Subcutaneous abdominal adipose tissue (tissue), 5 donors: Measurements from ENCODE around the gene TMEM176B.

Source experiments
- H3K27ac ChIP-seq: one replicate; pipeline ENCODE4 v1.7.0; 2013; ENCODE audit warnings: low read depth, mild to moderate bottlenecking, inconsistent platforms, low read length, moderate library complexity
- H3K27me3 ChIP-seq, 5 donors: one replicate each; pipeline ENCODE4 v1.7.0; 2013; ENCODE audit warnings: low read length in 5 of 5, inconsistent platforms in 1 of 5; ENCODE audit not compliant: control insufficient read depth in 5 of 5, insufficient read depth in 4 of 5
- H3K36me3 ChIP-seq, 5 donors: one replicate each; pipeline ENCODE4 v1.7.0; 2013; ENCODE audit warnings: low read length in 5 of 5; ENCODE audit not compliant: control insufficient read depth in 5 of 5, insufficient read depth in 5 of 5
- H3K4me1 ChIP-seq, 5 donors: one replicate each; pipeline ENCODE4 v1.7.0; 2013; ENCODE audit warnings: low read length in 5 of 5, mild to moderate bottlenecking in 3 of 5, moderate library complexity in 1 of 5; ENCODE audit not compliant: control insufficient read depth in 5 of 5, insufficient read depth in 5 of 5
- H3K4me3 ChIP-seq, 5 donors: one replicate each; pipeline ENCODE4 v1.7.0; 2013; ENCODE audit warnings: low read length in 5 of 5, low read depth in 1 of 5
- H3K9ac ChIP-seq, 5 donors: one replicate each; pipeline ENCODE4 v1.7.0; 2013; ENCODE audit warnings: low read length in 5 of 5, mild to moderate bottlenecking in 4 of 5, moderate library complexity in 3 of 5
- H3K9me3 ChIP-seq, 5 donors: one replicate each; pipeline ENCODE4 v1.7.0; 2013; ENCODE audit warnings: low read length in 5 of 5; ENCODE audit not compliant: control insufficient read depth in 5 of 5
- donor health status: healthy.
- donor health status: healthy.
- donor health status: healthy.
- donor health status: healthy.
- donor health status: healthy.

The TMEM176B gene

GRCh38 chr7:150799741-150800580 lies at the start of gene TMEM176B:
TSS of gene TMEM176B (minus strand) at chr7:150800364. CDS start at chr7:150796569, 3,795 bp downstream.
- Histone ChIP-seq H3K27ac (no peak within 1 kb of the TSS), H3K4me1 (peaks cover 0 to 40% (median 20%) of the 10 kb centered on the region in 5 donors)

GRCh38 chr7:150849204-150849775 lies 49.1 kb upstream of the TMEM176B start:
- peaks cover 7 to 10% (median 7%) of the 10 kb centered on the region in 5 donors for H3K27me3 ChIP-seq
- H3K36me3 ChIP-seq: no peaks in the 10 kb centered on the region
- no peak overlapping the region for H3K4me3 ChIP-seq
- H3K4me1 ChIP-seq: peaks cover 0 to 20% (median 3%) of the 10 kb centered on the region in 5 donors
- H3K27ac ChIP-seq: no peak overlapping the region
- H3K9ac ChIP-seq: no peak overlapping the region
- H3K9me3 ChIP-seq: no peaks in the 10 kb centered on the region

More at GRCh38 chr7:150799741-150800580, at the start of gene TMEM176B:
- H3K27me3 ChIP-seq: peaks cover 7 to 34% (median 22%) of the 10 kb centered on the region in 5 donors
- H3K9me3 ChIP-seq: peaks cover 0 to under 1% (median 0%) of the 10 kb centered on the region in 5 donors
- H3K36me3 ChIP-seq: peaks cover 0 to 42% (median 10%) of the 10 kb centered on the region in 5 donors
- H3K4me3 ChIP-seq: peak within 1 kb of the TSS; percentile 52 to 76 (median 73)
- H3K9ac ChIP-seq: peak within 1 kb of the TSS in 3 of 5 donors; percentile 66 to 71 (median 69)

- Histone ChIP-seq H3K9ac (no peak overlapping the region), H3K4me3 (no peak overlapping the region), H3K27me3 (peaks cover 7 to 9% (median 7%) of the 10 kb centered on the region in 5 donors), H3K27ac (no peak overlapping the region), H3K4me1 (peaks cover 0 to 20% (median 3%) of the 10 kb centered on the region in 5 donors), H3K36me3 (no peaks in the 10 kb centered on the region), H3K9me3 (no peaks in the 10 kb centered on the region)
Measured at GRCh38 chr7:150848561-150849115, 48.5 kb upstream of the TMEM176B start.

- Histone ChIP-seq H3K9me3 (no peaks in the 10 kb centered on the region), H3K27ac (no peak overlapping the region), H3K4me3 (no peak overlapping the region), H3K4me1 (peaks cover 0 to 20% (median 3%) of the 10 kb centered on the region in 5 donors), H3K36me3 (no peaks in the 10 kb centered on the region), H3K27me3 (peaks cover 7 to 9% (median 7%) of the 10 kb centered on the region in 5 donors), H3K9ac (no peak overlapping the region)
Measured at GRCh38 chr7:150848111-150848510, 47.9 kb upstream of the TMEM176B start.

GRCh38 chr7:150847536-150847935 lies 47.4 kb upstream of the TMEM176B start:
- Histone ChIP-seq H3K4me1 (peaks cover 0 to 20% (median 2%) of the 10 kb centered on the region in 5 donors), H3K4me3 (no peak overlapping the region), H3K36me3 (no peaks in the 10 kb centered on the region), H3K27me3 (peaks cover 5 to 9% (median 6%) of the 10 kb centered on the region in 5 donors), H3K9me3 (no peaks in the 10 kb centered on the region), H3K9ac (no peak overlapping the region), H3K27ac (no peak overlapping the region)

- Histone ChIP-seq H3K9me3 (peaks cover 0 to 4% (median 0%) of the 10 kb centered on the region in 5 donors), H3K27ac (no peak overlapping the region), H3K4me3 (no peak overlapping the region), H3K27me3 (peaks cover 0 to 3% (median 0%) of the 10 kb centered on the region in 5 donors), H3K9ac (no peak overlapping the region), H3K36me3 (no peaks in the 10 kb centered on the region), H3K4me1 (peaks cover 0 to 20% (median 2%) of the 10 kb centered on the region in 5 donors)
Measured at GRCh38 chr7:150846291-150847115, 46.3 kb upstream of the TMEM176B start.

GRCh38 chr7:150845421-150845861 lies 45.3 kb upstream of the TMEM176B start:
- H3K4me1 ChIP-seq: peaks cover 0 to 20% (median 2%) of the 10 kb centered on the region in 5 donors
- H3K27ac ChIP-seq: no peak overlapping the region
- H3K9me3 ChIP-seq: peaks cover 0 to 4% (median 0%) of the 10 kb centered on the region in 5 donors
- H3K4me3 ChIP-seq: no peak overlapping the region
- no peaks in the 10 kb centered on the region for H3K36me3 ChIP-seq
- peaks cover 0 to 3% (median 0%) of the 10 kb centered on the region in 5 donors for H3K27me3 ChIP-seq
- H3K9ac ChIP-seq: no peak overlapping the region

GRCh38 chr7:150842716-150843115 lies 42.6 kb upstream of the TMEM176B start:
- H3K36me3 ChIP-seq: no peaks in the 10 kb centered on the region
- peaks cover 0 to 20% (median 2%) of the 10 kb centered on the region in 5 donors for H3K4me1 ChIP-seq
- no peak overlapping the region for H3K9ac ChIP-seq
- peaks cover 0 to 4% (median 0%) of the 10 kb centered on the region in 5 donors for H3K9me3 ChIP-seq
- no peaks in the 10 kb centered on the region for H3K27me3 ChIP-seq
- no peak overlapping the region for H3K27ac ChIP-seq
- no peak overlapping the region for H3K4me3 ChIP-seq

GRCh38 chr7:150842018-150842417 lies 41.9 kb upstream of the TMEM176B start:
- no peaks in the 10 kb centered on the region for H3K36me3 ChIP-seq
- no peak overlapping the region for H3K27ac ChIP-seq
- H3K4me3 ChIP-seq: no peak overlapping the region
- H3K27me3 ChIP-seq: no peaks in the 10 kb centered on the region
- H3K4me1 ChIP-seq: peaks cover 0 to 19% (median 2%) of the 10 kb centered on the region in 5 donors
- no peak overlapping the region for H3K9ac ChIP-seq
- peaks cover 0 to 4% (median 0%) of the 10 kb centered on the region in 5 donors for H3K9me3 ChIP-seq
